Neural cell (in vitro differentiated cells): ENCODE measurements around the gene CHRNA9. TPM values are rescaled to one million over a fixed set of nuclear protein-coding genes. Genes with fewer than 3 reads are reported as not detected.

ENCODE experiments used
- H2AFZ ChIP-seq: fragments of 200-600, 300-800 bp; sonication (generic), shearing (Covaris generic); 2 replicates; pipeline ENCODE4 v1.6.0; 2014; ENCODE audit warnings: low read depth, mild to moderate bottlenecking, antibody characterized with exemption, low read length, moderate library complexity
- H3F3A ChIP-seq: fragments of 200-600 bp; shearing (Covaris generic); 2 replicates; pipeline ENCODE4 v1.6.1; 2016; ENCODE audit warnings: mild to moderate bottlenecking, moderate library complexity, mixed read lengths, antibody characterized with exemption, low read length; ENCODE audit not compliant: insufficient read depth, poor library complexity, severe bottlenecking
- H3K27ac ChIP-seq: fragments of 200-600, 300-800 bp; sonication (generic), shearing (Covaris generic); 2 replicates; pipeline ENCODE4 v1.5.1; 2014; ENCODE audit warnings: mild to moderate bottlenecking, low read length, moderate library complexity
- H3K27me3 ChIP-seq: fragments of 300-800, 200-600 bp; sonication (generic), shearing (Covaris generic); 2 replicates; pipeline ENCODE4 v1.6.0; 2014; ENCODE audit warnings: mild to moderate bottlenecking, low read depth, low read length, moderate library complexity; ENCODE audit not compliant: insufficient read depth
- H3K36me3 ChIP-seq: fragments of 300-800, 200-600 bp; sonication (generic), shearing (Covaris generic); 2 replicates; pipeline ENCODE4 v1.5.1; 2014; ENCODE audit warnings: mild to moderate bottlenecking, antibody characterized with exemption, low read length, moderate library complexity; ENCODE audit not compliant: insufficient read depth
- H3K4me2 ChIP-seq: fragments of 300-800, 200-600 bp; sonication (generic), shearing (Covaris generic); 2 replicates; pipeline ENCODE4 v1.6.0; 2014; ENCODE audit warnings: mild to moderate bottlenecking, low read length
- H3K4me3 ChIP-seq: fragments of 300-800, 200-600 bp; sonication (generic), shearing (Covaris generic); 2 replicates; pipeline ENCODE4 v1.5.1; 2014; ENCODE audit warnings: mild to moderate bottlenecking, low read length, moderate library complexity
- H3K79me2 ChIP-seq: fragments of 200-600 bp; shearing (Covaris generic); replicated peaks from 2 replicates; pipeline ENCODE4 v1.6.0; 2014; ENCODE audit warnings: mild to moderate bottlenecking, low read length, moderate library complexity; ENCODE audit not compliant: insufficient read depth
- H3K9ac ChIP-seq: fragments of 300-800, 200-600 bp; sonication (generic), shearing (Covaris generic); 2 replicates; pipeline ENCODE4 v1.6.1; 2016; ENCODE audit warnings: mild to moderate bottlenecking, low read length, mixed read lengths
- H3K9me2 ChIP-seq: fragments of 200-600 bp; shearing (Covaris generic); 2 replicates; pipeline ENCODE4 v1.6.1; 2016; ENCODE audit warnings: mild to moderate bottlenecking, low read length, mixed read lengths; ENCODE audit not compliant: insufficient read depth
- H3K9me3 ChIP-seq: fragments of 200-600, 300-800 bp; sonication (generic), shearing (Covaris generic); 2 replicates; pipeline ENCODE4 v1.6.1; 2016; ENCODE audit warnings: mild to moderate bottlenecking, mixed run types, low read length, moderate library complexity, mixed read lengths
- H4K20me1 ChIP-seq: fragments of 200-600 bp; shearing (Covaris generic); 2 replicates; pipeline ENCODE4 v1.6.1; 2016; ENCODE audit warnings: mild to moderate bottlenecking, mixed run types; ENCODE audit not compliant: insufficient read depth
- CTCF ChIP-seq: fragments of 450-650 bp; IDR thresholded peaks from 2 replicates; pipeline ENCODE4 v1.5.1; 2014; ENCODE audit warnings: antibody characterized with exemption, mild to moderate bottlenecking, moderate library complexity; ENCODE audit not compliant: poor library complexity, severe bottlenecking
- EP300 ChIP-seq: fragments of 450-650 bp; conservative IDR thresholded peaks from 2 replicates; pipeline ENCODE4 v1.6.1; 2014; ENCODE audit warnings: antibody characterized with exemption, mild to moderate bottlenecking, moderate library complexity; ENCODE audit not compliant: poor library complexity, severe bottlenecking
- EZH2 ChIP-seq: fragments of 200-600, 300-800 bp; shearing (Covaris generic), sonication (generic); IDR thresholded peaks from 2 replicates; pipeline ENCODE4 v1.6.1; 2014; ENCODE audit warnings: antibody characterized with exemption, low read length, borderline replicate concordance, mild to moderate bottlenecking; ENCODE audit not compliant: insufficient read depth, poor library complexity, severe bottlenecking
- MXI1 ChIP-seq: fragments of 450-650 bp; conservative IDR thresholded peaks from 2 replicates; pipeline ENCODE4 v1.6.1; 2014; ENCODE audit warnings: antibody characterized with exemption, mild to moderate bottlenecking; ENCODE audit not compliant: poor library complexity, severe bottlenecking
- POLR2AphosphoS5 ChIP-seq: IDR thresholded peaks from 2 replicates; pipeline ENCODE4 v1.6.1; 2012
- RAD21 ChIP-seq: fragments of 450-650 bp; conservative IDR thresholded peaks from 2 replicates; pipeline ENCODE4 v1.6.1; 2014; ENCODE audit warnings: antibody characterized with exemption, mild to moderate bottlenecking, moderate library complexity
- REST ChIP-seq: IDR thresholded peaks from 2 replicates; pipeline ENCODE4 v1.6.1; 2012; ENCODE audit warnings: borderline replicate concordance
- SMC3 ChIP-seq: fragments of 450-650 bp; conservative IDR thresholded peaks from 2 replicates; pipeline ENCODE4 v1.6.1; 2014; ENCODE audit warnings: antibody characterized with exemption, mild to moderate bottlenecking, moderate library complexity; ENCODE audit not compliant: poor library complexity
- TAF1 ChIP-seq: IDR thresholded peaks from 2 replicates; pipeline ENCODE4 v1.6.1; 2012; ENCODE audit warnings: low read depth
- polyA plus RNA-seq: library from polyadenylated mRNA; depleted of rRNA; stranded (reverse); fragments of >200 nt; gene quantifications from 2 replicates; pipeline ENCODE4 v1.2.3, GENCODE V29; 2014

The CHRNA9 gene
- polyA plus RNA-seq, 1 donor from 2014 or later: 0.10 TPM

DNA sequence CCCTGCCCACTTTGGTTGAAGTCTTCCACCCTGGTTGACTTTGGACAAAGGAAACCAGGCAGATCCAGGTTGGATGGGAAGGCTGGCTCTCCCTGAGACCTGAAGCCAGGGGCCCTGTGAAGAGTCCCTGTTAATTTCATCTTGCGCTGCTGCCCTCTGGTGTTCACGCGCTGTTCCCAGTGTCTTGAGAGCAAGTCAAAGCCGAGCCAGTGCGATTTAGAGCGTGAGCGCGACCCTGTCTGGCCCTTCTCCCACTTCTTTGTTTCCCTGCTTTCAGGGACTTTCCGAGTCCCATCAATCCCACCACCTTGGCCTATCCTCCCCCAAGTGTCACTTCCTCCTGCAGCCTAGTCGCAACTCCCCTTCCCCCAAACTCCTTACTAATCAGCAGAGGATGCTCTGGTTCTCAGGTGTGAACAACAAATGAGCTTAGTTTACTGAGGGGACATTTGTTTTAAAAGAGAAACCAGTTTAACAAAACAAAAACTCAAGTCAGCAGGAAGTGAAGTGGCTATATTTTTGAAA is 25.8 kb upstream of the CHRNA9 start:
- no peaks in the 10 kb centered on the region for H3K9me2 ChIP-seq
- H3K9ac ChIP-seq: no peak overlapping the region
- H4K20me1 ChIP-seq: no peaks in the 10 kb centered on the region
- no peaks in the 10 kb centered on the region for H3K9me3 ChIP-seq
- peak; percentile 78 for TF ChIP-seq SMC3
- TF ChIP-seq MXI1: no peak
- TF ChIP-seq REST: no peak
- TF ChIP-seq TAF1: no peak
- no peak for TF ChIP-seq EP300
- TF ChIP-seq RAD21: peak; percentile 71
- TF ChIP-seq EZH2: no peak
- TF ChIP-seq CTCF: peak; percentile 80
- TF ChIP-seq POLR2AphosphoS5: no peak
- no peaks in the 10 kb centered on the region for H3K79me2 ChIP-seq
- no peaks in the 10 kb centered on the region for H3F3A ChIP-seq
- no peak overlapping the region for H3K4me2 ChIP-seq
- H2AFZ ChIP-seq: no peak overlapping the region
- H3K4me3 ChIP-seq: no peak overlapping the region
- no peaks in the 10 kb centered on the region for H3K36me3 ChIP-seq
- no peaks in the 10 kb centered on the region for H3K27me3 ChIP-seq
- H3K27ac ChIP-seq: no peak overlapping the region

DNA sequence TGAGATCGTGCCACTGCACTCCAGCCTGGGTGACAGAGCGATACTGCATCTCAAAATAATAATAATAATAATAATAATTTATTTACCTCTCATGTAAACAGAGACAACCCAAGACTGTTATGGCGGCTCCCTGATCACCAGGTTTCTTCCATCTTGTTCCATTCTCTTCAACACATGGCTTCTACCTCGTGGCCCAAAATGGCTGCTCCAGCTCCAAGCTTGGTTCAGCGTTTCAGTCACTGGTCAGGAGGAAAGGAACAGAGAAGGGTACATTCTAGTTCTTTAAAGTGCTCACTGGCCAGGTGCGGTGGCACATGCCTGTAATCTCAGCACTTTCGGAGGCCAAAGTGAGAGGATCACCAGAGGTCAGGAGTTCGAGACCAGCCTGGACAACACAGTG is 24.9 kb upstream of the CHRNA9 start:
- Histone ChIP-seq H2AFZ (no peak overlapping the region), H4K20me1 (no peaks in the 10 kb centered on the region), H3K4me3 (no peak overlapping the region), H3K9me3 (no peaks in the 10 kb centered on the region), H3K79me2 (no peaks in the 10 kb centered on the region), H3K9me2 (no peaks in the 10 kb centered on the region), H3F3A (peaks cover under 1% of the 10 kb centered on the region), H3K27me3 (no peaks in the 10 kb centered on the region), H3K27ac (no peak overlapping the region), H3K9ac (no peak overlapping the region), H3K4me2 (no peak overlapping the region), H3K36me3 (no peaks in the 10 kb centered on the region)
- TF ChIP-seq EP300 (no peak), EZH2 (no peak), CTCF (no peak), TAF1 (no peak), SMC3 (no peak), RAD21 (no peak), POLR2AphosphoS5 (no peak), MXI1 (no peak), REST (no peak)
